Ishikawa (cell line): Measurements from ENCODE around the gene KIF9.

ENCODE experiments used
- CEBPB ChIP-seq: IDR thresholded peaks from 2 replicates; pipeline ENCODE4 v1.6.1; 2012
- CREB1 ChIP-seq: IDR thresholded peaks from 2 replicates; pipeline ENCODE4 v1.6.1; 2012; ENCODE audit warnings: low read depth
- EGR1 ChIP-seq: IDR thresholded peaks from 2 replicates; pipeline ENCODE4 v1.6.1; 2012
- EP300 ChIP-seq: IDR thresholded peaks from 2 replicates; pipeline ENCODE4 v1.6.1; 2012; ENCODE audit warnings: borderline replicate concordance
- FOXM1 ChIP-seq: IDR thresholded peaks from 2 replicates; pipeline ENCODE4 v1.6.1; 2012; ENCODE audit warnings: low read depth, borderline replicate concordance
- NFIC ChIP-seq: IDR thresholded peaks from 2 replicates; pipeline ENCODE4 v1.6.1; 2012
- RAD21 ChIP-seq: IDR thresholded peaks from 2 replicates; pipeline ENCODE4 v1.6.1; 2012; ENCODE audit warnings: low read depth
- TAF1 ChIP-seq: IDR thresholded peaks from 2 replicates; pipeline ENCODE4 v1.6.1; 2012; ENCODE audit warnings: low read depth, mild to moderate bottlenecking
- TCF12 ChIP-seq: IDR thresholded peaks from 2 replicates; pipeline ENCODE4 v1.6.1; 2012; ENCODE audit warnings: low read depth
- TEAD4 ChIP-seq: IDR thresholded peaks from 2 replicates; pipeline ENCODE4 v1.6.1; 2012
- YY1 ChIP-seq: IDR thresholded peaks from 2 replicates; pipeline ENCODE4 v1.6.1; 2012; ENCODE audit warnings: low read depth
- ZBTB7A ChIP-seq: IDR thresholded peaks from 2 replicates; pipeline ENCODE4 v1.6.1; 2012; ENCODE audit warnings: low read depth
- TF ChIP-seq, protein P1 (sequence below): IDR thresholded peaks from 2 replicates; pipeline ENCODE4 v1.6.1; 2012
- TF ChIP-seq, protein P2 (sequence below): IDR thresholded peaks from 2 replicates; pipeline ENCODE4 v1.6.1; 2012; ENCODE audit warnings: low read depth, mild to moderate bottlenecking
- TF ChIP-seq, protein P3 (sequence below): IDR thresholded peaks from 2 replicates; pipeline ENCODE4 v1.6.1; 2012

The KIF9 gene

DNA sequence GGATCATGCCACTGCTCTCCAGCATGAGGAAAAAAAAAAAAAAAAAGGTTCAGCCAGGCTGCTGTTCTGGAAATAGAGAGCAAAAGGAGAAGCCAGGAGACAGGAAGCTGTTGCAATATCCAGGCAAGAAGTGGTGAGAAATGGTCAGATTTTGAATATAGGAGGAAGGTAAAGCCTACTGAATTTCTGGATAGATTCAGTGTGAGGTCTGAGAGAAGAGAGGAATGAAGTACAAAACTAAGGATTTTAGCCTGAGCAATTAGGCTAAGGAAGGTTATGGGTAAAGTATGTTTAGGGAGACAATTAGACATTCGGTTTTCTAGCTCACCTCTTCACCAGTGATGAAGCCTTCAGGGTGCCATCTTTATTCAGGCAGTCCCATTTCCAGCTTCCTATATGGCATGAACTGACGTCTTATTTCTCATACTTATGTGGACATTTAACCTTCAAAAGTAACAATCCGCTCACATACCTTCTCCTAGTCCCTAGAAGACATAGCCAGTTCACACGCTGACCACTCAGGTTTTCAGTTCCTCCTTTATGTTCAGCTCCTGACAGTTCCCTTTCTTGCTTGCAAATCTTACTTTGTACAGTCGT is 57.2 kb downstream of the KIF9 start:
- TF ChIP-seq, protein P1, sequence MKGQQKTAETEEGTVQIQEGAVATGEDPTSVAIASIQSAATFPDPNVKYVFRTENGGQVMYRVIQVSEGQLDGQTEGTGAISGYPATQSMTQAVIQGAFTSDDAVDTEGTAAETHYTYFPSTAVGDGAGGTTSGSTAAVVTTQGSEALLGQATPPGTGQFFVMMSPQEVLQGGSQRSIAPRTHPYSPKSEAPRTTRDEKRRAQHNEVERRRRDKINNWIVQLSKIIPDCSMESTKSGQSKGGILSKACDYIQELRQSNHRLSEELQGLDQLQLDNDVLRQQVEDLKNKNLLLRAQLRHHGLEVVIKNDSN, result no peak
- TF ChIP-seq RAD21, result no peak
- TF ChIP-seq TAF1, result no peak
- TF ChIP-seq, protein P2, sequence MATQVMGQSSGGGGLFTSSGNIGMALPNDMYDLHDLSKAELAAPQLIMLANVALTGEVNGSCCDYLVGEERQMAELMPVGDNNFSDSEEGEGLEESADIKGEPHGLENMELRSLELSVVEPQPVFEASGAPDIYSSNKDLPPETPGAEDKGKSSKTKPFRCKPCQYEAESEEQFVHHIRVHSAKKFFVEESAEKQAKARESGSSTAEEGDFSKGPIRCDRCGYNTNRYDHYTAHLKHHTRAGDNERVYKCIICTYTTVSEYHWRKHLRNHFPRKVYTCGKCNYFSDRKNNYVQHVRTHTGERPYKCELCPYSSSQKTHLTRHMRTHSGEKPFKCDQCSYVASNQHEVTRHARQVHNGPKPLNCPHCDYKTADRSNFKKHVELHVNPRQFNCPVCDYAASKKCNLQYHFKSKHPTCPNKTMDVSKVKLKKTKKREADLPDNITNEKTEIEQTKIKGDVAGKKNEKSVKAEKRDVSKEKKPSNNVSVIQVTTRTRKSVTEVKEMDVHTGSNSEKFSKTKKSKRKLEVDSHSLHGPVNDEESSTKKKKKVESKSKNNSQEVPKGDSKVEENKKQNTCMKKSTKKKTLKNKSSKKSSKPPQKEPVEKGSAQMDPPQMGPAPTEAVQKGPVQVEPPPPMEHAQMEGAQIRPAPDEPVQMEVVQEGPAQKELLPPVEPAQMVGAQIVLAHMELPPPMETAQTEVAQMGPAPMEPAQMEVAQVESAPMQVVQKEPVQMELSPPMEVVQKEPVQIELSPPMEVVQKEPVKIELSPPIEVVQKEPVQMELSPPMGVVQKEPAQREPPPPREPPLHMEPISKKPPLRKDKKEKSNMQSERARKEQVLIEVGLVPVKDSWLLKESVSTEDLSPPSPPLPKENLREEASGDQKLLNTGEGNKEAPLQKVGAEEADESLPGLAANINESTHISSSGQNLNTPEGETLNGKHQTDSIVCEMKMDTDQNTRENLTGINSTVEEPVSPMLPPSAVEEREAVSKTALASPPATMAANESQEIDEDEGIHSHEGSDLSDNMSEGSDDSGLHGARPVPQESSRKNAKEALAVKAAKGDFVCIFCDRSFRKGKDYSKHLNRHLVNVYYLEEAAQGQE, result no peak
- no peak for TF ChIP-seq TCF12
- TF ChIP-seq NFIC, result no peak
- no peak for TF ChIP-seq ZBTB7A
- no peak for TF ChIP-seq EGR1

DNA sequence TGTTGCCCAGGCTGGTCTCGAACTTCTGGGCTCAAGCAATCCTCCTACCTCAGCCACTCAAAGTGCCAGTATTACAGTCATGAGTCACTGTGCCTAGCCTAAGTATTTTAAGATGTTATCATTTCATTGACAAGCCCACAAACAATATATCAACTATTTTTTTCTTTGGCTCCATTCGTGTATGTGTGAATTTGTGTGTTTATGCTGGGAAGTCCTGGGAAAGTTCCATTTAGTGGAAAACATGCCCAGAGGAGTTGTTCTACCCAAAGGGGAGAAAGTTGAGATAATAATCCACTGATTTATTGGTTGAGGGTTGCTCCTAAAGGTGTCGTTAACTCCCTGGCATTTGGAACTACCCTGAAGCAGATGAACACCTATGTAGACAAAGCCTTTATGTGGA is 58.8 kb downstream of the KIF9 start:
- no peak for TF ChIP-seq TCF12
- no peak for TF ChIP-seq CREB1
- TF ChIP-seq ZBTB7A, result no peak
- no peak for TF ChIP-seq CEBPB
- TF ChIP-seq, protein P1, result no peak
- no peak for TF ChIP-seq NFIC
- TF ChIP-seq FOXM1, result no peak
- TF ChIP-seq RAD21, result no peak
- TF ChIP-seq, protein P3, sequence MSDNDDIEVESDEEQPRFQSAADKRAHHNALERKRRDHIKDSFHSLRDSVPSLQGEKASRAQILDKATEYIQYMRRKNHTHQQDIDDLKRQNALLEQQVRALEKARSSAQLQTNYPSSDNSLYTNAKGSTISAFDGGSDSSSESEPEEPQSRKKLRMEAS, result no peak

DNA sequence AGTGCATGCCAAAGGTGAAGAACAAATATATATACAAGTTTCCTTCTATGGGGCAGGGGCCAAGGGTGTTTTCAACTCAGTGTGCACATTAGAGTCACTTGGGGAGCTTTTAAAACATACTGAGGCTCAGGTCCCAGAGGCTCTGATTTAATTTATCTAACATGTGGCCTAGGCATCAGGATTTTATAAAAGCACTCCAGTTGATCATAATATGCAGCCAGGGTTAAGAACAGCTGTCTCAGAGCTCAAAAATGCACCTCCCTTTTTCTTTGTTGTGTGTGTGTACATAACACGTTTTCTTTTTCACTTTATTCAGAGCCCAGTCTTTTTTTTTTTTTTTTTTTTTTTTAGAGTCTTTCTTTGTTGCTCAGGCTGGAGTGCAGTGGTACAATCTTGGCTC is 60.8 kb downstream of the KIF9 start:
- TF ChIP-seq EP300 (no peak), EGR1 (no peak), YY1 (no peak), ZBTB7A (no peak), TEAD4 (no peak), FOXM1 (no peak), RAD21 (no peak), TCF12 (no peak), CEBPB (no peak)
- TF ChIP-seq, protein P3, result no peak
- TF ChIP-seq, protein P1, result no peak

DNA sequence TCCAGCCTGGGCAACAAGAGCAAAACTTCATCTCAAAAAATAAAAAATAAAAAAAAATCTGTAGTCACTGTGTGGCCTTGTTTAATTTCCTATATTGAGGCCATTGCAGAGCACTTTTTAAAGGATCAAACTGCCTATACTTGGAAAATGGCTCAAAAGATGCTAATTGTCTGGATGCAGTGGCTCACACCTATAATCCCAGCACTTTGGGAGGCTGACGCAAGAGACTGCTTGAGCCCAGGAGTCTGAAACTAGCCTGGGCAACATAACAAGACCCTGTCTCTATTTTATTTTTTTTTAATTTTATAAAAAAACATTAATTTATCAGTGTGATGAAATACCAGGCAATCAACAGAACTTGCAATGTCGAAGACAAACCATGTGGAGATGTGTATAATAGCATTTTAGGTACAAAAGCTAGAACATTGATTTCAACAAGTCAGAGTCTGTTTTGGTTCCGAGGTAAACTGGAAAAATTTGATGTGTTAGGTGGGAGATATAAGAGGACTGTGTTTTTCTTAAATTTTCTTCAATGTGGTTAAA is 71.7 kb downstream of the KIF9 start:
- TF ChIP-seq EP300 (no peak), CEBPB (no peak), TAF1 (no peak), NFIC (no peak), EGR1 (no peak), ZBTB7A (no peak), CREB1 (no peak), YY1 (no peak), TCF12 (no peak)
- TF ChIP-seq, protein P3, result no peak
- TF ChIP-seq, protein P1, result no peak
- TF ChIP-seq, protein P2, result no peak

DNA sequence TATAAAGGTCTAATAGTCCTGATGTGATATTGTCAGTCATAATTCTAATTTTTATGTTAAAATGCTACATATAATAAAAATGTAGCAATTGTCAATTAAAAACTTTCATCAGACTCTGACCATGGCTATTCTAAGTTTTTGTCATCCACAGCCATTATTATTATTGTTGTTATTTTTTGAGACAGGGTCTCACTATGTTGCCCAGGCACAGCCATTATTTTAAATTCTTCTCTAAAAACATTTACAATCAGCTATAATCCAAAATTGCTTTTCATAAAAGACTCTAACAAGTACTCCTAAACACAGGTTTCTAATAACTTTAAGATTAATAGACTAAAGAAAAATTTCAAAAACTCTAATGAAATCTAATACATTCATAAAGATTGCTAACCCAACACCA is 77.7 kb downstream of the KIF9 start:
- TF ChIP-seq TCF12, result no peak
- no peak for TF ChIP-seq NFIC
- TF ChIP-seq FOXM1, result no peak
- no peak for TF ChIP-seq YY1
- TF ChIP-seq, protein P3, result no peak
- no peak for TF ChIP-seq EP300
- TF ChIP-seq TEAD4, result no peak
